ENCODE results near the gene PBX1.

PBX1 gene

DNA sequence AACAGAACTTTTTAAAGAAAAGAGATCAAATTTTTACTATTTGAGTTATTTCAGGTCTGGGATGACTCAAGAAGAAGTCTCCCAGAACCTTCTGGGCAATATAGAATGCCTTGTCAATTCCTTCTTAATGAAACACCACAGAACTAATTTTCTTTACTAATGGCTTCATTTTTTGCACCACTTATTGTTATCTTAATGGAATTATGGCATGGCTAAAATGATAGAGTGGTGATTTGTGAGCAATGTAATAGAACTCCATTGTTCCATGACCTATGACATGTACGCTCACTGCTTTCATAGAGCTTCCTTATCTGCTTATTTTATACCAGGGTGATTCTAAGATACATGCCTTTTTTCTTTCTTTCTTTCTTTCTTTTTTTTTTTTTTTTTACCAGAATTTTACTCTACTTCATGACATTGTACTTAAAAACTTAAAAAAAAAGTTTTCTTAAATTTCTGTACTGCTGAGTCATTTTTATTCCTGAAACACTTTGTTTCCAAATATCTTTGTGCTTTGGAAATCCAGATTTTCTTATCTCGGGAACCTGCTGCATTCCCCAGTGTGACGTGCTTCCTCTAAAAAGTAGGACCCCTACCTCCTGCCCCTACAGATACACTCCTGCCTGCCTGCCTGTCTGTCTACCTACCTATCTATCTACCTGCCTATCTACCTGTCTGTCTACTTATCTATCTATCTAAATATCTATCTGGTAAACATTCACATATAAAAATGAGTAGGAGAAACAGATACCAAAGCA is 284.9 kb downstream of the PBX1 start:
- no peak for DNase-seq (ENCODE audit: low read depth)
- TF ChIP-seq, protein P1, sequence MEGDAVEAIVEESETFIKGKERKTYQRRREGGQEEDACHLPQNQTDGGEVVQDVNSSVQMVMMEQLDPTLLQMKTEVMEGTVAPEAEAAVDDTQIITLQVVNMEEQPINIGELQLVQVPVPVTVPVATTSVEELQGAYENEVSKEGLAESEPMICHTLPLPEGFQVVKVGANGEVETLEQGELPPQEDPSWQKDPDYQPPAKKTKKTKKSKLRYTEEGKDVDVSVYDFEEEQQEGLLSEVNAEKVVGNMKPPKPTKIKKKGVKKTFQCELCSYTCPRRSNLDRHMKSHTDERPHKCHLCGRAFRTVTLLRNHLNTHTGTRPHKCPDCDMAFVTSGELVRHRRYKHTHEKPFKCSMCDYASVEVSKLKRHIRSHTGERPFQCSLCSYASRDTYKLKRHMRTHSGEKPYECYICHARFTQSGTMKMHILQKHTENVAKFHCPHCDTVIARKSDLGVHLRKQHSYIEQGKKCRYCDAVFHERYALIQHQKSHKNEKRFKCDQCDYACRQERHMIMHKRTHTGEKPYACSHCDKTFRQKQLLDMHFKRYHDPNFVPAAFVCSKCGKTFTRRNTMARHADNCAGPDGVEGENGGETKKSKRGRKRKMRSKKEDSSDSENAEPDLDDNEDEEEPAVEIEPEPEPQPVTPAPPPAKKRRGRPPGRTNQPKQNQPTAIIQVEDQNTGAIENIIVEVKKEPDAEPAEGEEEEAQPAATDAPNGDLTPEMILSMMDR (IDR thresholded peaks at IDR 0.05; ENCODE audit: insufficient read depth, low read depth, low read length, missing control alignments), result no peak
- H3K4me3 ChIP-seq (ENCODE audit: low read depth, low read length), result no peak overlapping the region

DNA sequence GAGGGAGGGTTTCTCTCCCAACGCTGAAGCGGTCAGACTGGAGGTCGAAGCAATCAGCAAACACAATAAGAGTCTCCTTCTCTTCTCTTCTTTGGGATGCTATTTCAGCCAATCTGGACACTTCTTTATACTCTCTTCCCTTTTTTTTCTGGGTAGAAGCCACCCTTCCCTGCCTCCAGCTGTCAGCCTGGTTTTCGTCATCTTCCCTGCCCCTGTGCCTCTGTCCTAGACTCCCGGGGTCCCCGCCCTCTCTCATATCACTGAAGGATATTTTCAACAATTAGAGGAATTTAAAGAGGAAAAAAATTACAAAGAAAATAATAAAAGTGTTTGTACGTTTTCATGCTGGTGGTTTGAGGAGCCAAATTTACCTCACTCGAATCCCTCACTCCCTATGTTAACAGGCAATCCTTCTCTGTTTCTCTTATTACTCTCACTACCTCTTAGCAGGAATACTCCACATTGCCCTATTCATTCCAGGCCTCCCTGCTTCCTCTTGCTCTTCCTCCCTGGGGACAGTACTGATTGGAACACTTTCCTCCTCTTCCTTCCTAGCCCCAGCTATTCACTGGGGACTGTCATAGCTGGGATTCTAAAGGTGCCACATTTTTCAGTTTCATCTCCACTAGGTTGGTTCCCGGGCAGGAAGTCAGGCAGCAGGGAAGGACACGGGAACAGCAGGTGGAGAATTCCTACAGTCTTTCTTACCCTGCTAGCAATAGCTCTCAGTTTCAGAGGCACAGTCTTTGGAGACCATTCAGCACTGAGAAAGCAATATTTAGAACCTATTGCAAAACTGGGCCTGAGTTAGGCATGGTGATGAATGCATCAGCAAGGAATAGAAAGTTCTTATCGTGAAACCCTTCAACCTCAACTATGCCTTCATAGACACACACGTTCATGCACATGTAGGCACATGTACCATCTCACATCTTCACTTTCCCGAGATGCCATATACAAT is 288.0 kb downstream of the PBX1 start:
- TF ChIP-seq, protein P1 (IDR thresholded peaks at IDR 0.05; ENCODE audit: insufficient read depth, low read depth, low read length, missing control alignments), result no peak
- DNase-seq (ENCODE audit: low read depth), result no peak
- no peak overlapping the region for H3K4me3 ChIP-seq (ENCODE audit: low read depth, low read length)

DNA sequence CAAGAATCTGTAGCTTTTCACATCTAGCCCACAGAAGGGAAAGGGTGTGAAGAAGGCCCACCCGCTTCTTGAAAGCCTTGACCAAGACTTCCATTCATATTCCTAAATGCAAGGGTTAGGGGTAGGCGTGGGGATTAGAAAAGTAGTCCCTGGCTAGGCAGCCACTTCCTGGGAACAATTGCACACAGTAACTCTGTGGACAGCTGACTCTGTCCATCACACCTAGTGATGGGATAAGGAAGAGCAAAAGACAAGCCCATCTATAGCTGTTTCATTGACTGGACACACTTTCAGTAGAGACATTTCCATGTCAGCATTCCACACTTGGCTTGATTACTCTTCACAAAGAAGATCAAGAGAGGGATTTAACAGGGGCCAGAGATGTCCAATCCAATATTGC is 294.2 kb downstream of the PBX1 start:
- no peak overlapping the region for H3K4me3 ChIP-seq (ENCODE audit: low read depth, low read length)
- TF ChIP-seq, protein P1 (IDR thresholded peaks at IDR 0.05; ENCODE audit: insufficient read depth, low read depth, low read length, missing control alignments), result no peak
- DNase-seq (ENCODE audit: low read depth), result no peak

DNA sequence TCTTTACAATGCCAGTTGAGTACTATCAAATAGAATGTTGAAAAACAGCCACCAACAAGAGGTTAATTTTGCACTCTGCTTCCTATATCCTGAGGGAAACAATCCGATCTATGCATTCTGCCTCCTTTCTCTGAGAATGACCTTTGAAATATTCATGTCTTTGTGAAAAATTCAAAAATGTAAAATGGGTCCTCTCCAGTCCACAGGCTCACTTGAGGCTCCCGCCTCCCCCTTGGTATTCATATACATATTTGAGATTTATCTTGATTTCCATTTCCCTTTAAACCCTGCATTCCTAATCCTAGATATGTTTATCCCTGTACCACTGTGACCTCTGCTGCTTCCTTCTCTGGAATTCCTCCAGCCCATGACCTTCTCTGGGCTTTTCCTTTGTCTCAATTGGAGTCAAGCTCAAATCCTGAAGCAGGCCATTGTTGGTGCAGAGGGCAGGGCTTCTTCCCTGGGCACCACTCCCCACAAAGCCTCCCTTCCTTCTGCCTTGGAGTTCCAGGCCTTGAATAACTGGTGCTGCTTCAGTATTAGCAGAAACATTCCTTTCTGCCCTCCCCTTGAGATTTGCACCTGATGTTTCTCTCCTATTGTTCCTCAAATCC is 296.8 kb downstream of the PBX1 start:
- TF ChIP-seq, protein P1 (IDR thresholded peaks at IDR 0.05; ENCODE audit: insufficient read depth, low read depth, low read length, missing control alignments), result no peak
- DNase-seq (ENCODE audit: low read depth), result no peak
- no peak overlapping the region for H3K4me3 ChIP-seq (ENCODE audit: low read depth, low read length)

- no peak overlapping the region for H3K4me3 ChIP-seq (ENCODE audit: low read depth, low read length)
- TF ChIP-seq, protein P1 (IDR thresholded peaks at IDR 0.05; ENCODE audit: insufficient read depth, low read depth, low read length, missing control alignments), result no peak
- no peak for DNase-seq (ENCODE audit: low read depth)
Measured at GRCh38 chr1:164856381-164856780, 297.4 kb downstream of the PBX1 start.

DNA sequence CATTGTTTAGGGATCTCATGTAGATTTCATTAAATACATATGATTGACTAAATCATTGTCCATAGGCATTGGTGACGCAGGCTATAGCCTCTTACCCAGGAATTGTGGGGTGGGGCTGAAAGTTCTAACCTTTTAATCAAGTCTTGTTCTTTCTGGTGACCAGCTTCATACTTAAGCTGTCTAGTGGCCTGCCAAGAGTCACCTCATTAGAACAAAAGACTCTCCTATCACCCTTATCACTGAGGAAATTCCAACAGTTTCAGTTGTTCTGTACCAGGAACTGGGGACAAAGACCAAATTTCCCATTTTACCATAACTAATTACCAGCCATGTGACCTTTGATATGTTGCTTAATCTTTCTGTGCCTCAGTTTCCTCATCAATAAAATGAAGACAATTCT is 298.5 kb downstream of the PBX1 start:
- DNase-seq (ENCODE audit: low read depth), result no peak
- no peak overlapping the region for H3K4me3 ChIP-seq (ENCODE audit: low read depth, low read length)
- TF ChIP-seq, protein P1 (IDR thresholded peaks at IDR 0.05; ENCODE audit: insufficient read depth, low read depth, low read length, missing control alignments), result no peak

All from GM12865 (cell line).